ENCODE data around the gene SMAD9.

GRCh38 chr13:36822785-36823184 is 97.3 kb downstream of the SMAD9 start:
- TF ChIP-seq, protein P1, sequence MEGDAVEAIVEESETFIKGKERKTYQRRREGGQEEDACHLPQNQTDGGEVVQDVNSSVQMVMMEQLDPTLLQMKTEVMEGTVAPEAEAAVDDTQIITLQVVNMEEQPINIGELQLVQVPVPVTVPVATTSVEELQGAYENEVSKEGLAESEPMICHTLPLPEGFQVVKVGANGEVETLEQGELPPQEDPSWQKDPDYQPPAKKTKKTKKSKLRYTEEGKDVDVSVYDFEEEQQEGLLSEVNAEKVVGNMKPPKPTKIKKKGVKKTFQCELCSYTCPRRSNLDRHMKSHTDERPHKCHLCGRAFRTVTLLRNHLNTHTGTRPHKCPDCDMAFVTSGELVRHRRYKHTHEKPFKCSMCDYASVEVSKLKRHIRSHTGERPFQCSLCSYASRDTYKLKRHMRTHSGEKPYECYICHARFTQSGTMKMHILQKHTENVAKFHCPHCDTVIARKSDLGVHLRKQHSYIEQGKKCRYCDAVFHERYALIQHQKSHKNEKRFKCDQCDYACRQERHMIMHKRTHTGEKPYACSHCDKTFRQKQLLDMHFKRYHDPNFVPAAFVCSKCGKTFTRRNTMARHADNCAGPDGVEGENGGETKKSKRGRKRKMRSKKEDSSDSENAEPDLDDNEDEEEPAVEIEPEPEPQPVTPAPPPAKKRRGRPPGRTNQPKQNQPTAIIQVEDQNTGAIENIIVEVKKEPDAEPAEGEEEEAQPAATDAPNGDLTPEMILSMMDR (conservative IDR thresholded peaks at IDR 0.05; ENCODE audit: low read length), result no peak
- TF ChIP-seq EZH2phosphoT487 (IDR thresholded peaks at IDR 0.05; ENCODE audit: borderline replicate concordance), result no peak
